Lower lobe of right lung (tissue), 2 donors: Measurements from ENCODE around the gene YIF1A. TPM values are rescaled to one million over a fixed set of nuclear protein-coding genes. Genes with fewer than 3 reads are reported as not detected.

Experiments
- ATAC-seq, 2 donors: fragments of 200-7000 bp; cut with Tn5 transposase; one replicate each; pipeline ENCODE4 v1.9.1; 2020 to 2022; ENCODE audit warnings: mild to moderate bottlenecking in 2 of 2, moderate library complexity in 2 of 2
- DNase-seq: peaks from one replicate; pipeline ENCODE4 v3.0.0-alpha.2; 2020
- H3K27ac ChIP-seq: fragments of 200-600 bp; one replicate; pipeline ENCODE4 v1.8.0; 2022
- H3K27me3 ChIP-seq: fragments of 200-600 bp; one replicate; pipeline ENCODE4 v1.8.0; 2022; ENCODE audit warnings: low read depth
- H3K36me3 ChIP-seq: fragments of 200-600 bp; one replicate; pipeline ENCODE4 v1.8.0; 2022; ENCODE audit warnings: mild to moderate bottlenecking
- H3K4me1 ChIP-seq: fragments of 200-600 bp; one replicate; pipeline ENCODE4 v1.8.0; 2022
- H3K4me3 ChIP-seq: fragments of 200-600 bp; one replicate; pipeline ENCODE4 v1.8.0; 2022; ENCODE audit warnings: mild to moderate bottlenecking
- H3K9me3 ChIP-seq: fragments of 200-600 bp; one replicate; pipeline ENCODE4 v1.8.0; 2022
- CTCF ChIP-seq: fragments of 200-600 bp; IDR thresholded peaks from one replicate; pipeline ENCODE4 v1.8.0; 2022; ENCODE audit warnings: antibody characterized with exemption, mild to moderate bottlenecking
- intact Hi-C: fragments of 100-400 bp; cut with DNase I; formaldehyde crosslinking; loops from one replicate; pipeline ENCODE4 v1.11.0; 2022
- total RNA-seq: library from RNA; stranded (reverse); fragmentation: NEBNext Ultra II Directional; extraction: Animal tissue kit (Norgen Biotek cat#: 25700); gene quantifications from one replicate; pipeline ENCODE4 v1.2.1, GENCODE V29; 2021
- donor health status: DM: no; HTN: yes; CAD: no; lungs with severe emphysema.

The YIF1A gene
- total RNA-seq, 1 donor from 2014 or later: 67.8 TPM

GRCh38 chr11:66248903-66249302 lies 40.0 kb downstream of the YIF1A start:
- H3K9me3 ChIP-seq: no peaks in the 10 kb centered on the region
- DNase-seq (no peak), ATAC-seq (no peak)
- H3K4me1 ChIP-seq: no peaks in the 10 kb centered on the region
- H3K27ac ChIP-seq: no peak overlapping the region
- H3K4me3 ChIP-seq: no peak overlapping the region
- H3K27me3 ChIP-seq: no peaks in the 10 kb centered on the region
- intact Hi-C loops: no loop called here
- H3K36me3 ChIP-seq: peaks cover 17% of the 10 kb centered on the region
- no peak for TF ChIP-seq CTCF

GRCh38 chr11:66247801-66248200 lies 41.1 kb downstream of the YIF1A start:
- Histone ChIP-seq H3K36me3 (peaks cover 26% of the 10 kb centered on the region), H3K9me3 (no peaks in the 10 kb centered on the region), H3K27me3 (no peaks in the 10 kb centered on the region), H3K4me3 (no peak overlapping the region), H3K4me1 (no peaks in the 10 kb centered on the region), H3K27ac (no peak overlapping the region)
- intact Hi-C loops: no loop called here
- DNase-seq: no peak
- no peak for ATAC-seq
- TF ChIP-seq CTCF: no peak

DNA sequence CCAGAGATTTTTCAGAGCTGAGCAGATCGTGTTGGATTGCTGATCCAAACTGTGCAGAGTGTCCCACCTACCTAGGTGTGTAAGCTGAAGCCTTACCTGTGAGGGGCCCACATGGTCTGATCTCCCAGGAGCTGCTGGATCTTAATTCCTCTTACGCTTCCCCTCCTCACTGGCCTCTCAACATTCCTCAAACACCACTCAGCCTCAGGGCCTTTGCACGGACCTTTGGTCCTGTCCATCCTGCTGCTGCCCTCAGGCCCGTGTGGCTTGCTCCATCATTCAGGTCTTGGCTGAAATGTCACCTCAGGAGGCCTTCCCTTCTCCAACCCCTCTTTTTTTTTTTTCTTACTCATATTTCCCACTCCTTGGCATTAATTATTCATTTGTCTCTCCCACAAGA lies 41.6 kb downstream of the YIF1A start:
- Histone ChIP-seq H3K4me1 (no peaks in the 10 kb centered on the region), H3K4me3 (no peak overlapping the region), H3K36me3 (peaks cover 31% of the 10 kb centered on the region), H3K9me3 (no peaks in the 10 kb centered on the region), H3K27ac (no peak overlapping the region), H3K27me3 (no peaks in the 10 kb centered on the region)
- no peak for TF ChIP-seq CTCF
- no peak for DNase-seq
- no peak for ATAC-seq
- intact Hi-C loops: no loop called here

GRCh38 chr11:66243782-66244535 lies 45.0 kb downstream of the YIF1A start:
- no peak for TF ChIP-seq CTCF
- H3K27me3 ChIP-seq: no peaks in the 10 kb centered on the region
- no peak overlapping the region for H3K4me3 ChIP-seq
- intact Hi-C loops: no loop called here
- ATAC-seq (no peak), DNase-seq (no peak)
- H3K9me3 ChIP-seq: no peaks in the 10 kb centered on the region
- H3K27ac ChIP-seq: no peak overlapping the region
- no peaks in the 10 kb centered on the region for H3K4me1 ChIP-seq
- peaks cover 64% of the 10 kb centered on the region for H3K36me3 ChIP-seq

GRCh38 chr11:66242095-66242765 lies 46.7 kb downstream of the YIF1A start:
- Histone ChIP-seq H3K9me3 (no peaks in the 10 kb centered on the region), H3K27ac (no peak overlapping the region), H3K4me3 (no peak overlapping the region), H3K27me3 (no peaks in the 10 kb centered on the region), H3K36me3 (peaks cover 76% of the 10 kb centered on the region), H3K4me1 (no peaks in the 10 kb centered on the region)
- intact Hi-C loops: no loop called here
- no peak for DNase-seq
- TF ChIP-seq CTCF: no peak
- no peak for ATAC-seq
